ENCODE measurements around the gene TYR.
"Not testable (repeated sequence)": the region's sequence is repeated elsewhere in the genome, so short reads cannot be mapped to it uniquely, and the experiment has no call there.

- TF ChIP-seq, protein P1, sequence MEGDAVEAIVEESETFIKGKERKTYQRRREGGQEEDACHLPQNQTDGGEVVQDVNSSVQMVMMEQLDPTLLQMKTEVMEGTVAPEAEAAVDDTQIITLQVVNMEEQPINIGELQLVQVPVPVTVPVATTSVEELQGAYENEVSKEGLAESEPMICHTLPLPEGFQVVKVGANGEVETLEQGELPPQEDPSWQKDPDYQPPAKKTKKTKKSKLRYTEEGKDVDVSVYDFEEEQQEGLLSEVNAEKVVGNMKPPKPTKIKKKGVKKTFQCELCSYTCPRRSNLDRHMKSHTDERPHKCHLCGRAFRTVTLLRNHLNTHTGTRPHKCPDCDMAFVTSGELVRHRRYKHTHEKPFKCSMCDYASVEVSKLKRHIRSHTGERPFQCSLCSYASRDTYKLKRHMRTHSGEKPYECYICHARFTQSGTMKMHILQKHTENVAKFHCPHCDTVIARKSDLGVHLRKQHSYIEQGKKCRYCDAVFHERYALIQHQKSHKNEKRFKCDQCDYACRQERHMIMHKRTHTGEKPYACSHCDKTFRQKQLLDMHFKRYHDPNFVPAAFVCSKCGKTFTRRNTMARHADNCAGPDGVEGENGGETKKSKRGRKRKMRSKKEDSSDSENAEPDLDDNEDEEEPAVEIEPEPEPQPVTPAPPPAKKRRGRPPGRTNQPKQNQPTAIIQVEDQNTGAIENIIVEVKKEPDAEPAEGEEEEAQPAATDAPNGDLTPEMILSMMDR (conservative IDR thresholded peaks at IDR 0.05; ENCODE audit: low read length), result not testable (repeated sequence)
- TF ChIP-seq EZH2phosphoT487 (IDR thresholded peaks at IDR 0.05; ENCODE audit: borderline replicate concordance, low read depth, low read length), result not testable (repeated sequence)
These were observed 131.8 kb downstream of the TYR start for GRCh38 chr11:89309321-89309985.

All from OCI-LY7 (cell line).